ENCODE measurements around the gene PHC3.

The PHC3 gene

DNA sequence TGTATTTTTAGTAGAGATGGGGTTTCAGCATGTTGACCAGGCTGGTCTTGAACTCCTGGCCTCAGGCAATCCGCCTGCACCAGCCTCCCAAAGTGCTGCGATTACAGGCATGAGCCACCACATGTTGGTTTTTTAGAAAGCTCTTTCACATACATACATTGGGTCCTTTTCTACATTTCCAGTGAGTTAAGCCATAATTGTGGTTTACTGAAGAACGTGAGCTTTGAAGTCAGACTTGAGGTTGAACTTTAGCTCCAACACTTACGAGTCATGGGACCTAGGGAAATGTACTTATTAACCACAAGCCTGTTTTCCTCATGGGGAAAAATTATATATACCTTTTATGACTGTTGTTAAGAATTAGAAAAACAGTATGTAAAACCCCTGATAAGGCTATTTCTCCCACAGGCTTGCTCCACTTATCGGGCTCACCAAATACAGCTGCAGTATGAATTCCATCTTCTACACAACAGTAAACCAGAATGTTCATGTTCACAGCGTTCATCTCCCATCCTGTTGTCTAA lies 104.8 kb downstream of the PHC3 start:
- peak; percentile 38 to 52 for DNase-seq (ENCODE audit: low read depth in 2 of 2)

DNA sequence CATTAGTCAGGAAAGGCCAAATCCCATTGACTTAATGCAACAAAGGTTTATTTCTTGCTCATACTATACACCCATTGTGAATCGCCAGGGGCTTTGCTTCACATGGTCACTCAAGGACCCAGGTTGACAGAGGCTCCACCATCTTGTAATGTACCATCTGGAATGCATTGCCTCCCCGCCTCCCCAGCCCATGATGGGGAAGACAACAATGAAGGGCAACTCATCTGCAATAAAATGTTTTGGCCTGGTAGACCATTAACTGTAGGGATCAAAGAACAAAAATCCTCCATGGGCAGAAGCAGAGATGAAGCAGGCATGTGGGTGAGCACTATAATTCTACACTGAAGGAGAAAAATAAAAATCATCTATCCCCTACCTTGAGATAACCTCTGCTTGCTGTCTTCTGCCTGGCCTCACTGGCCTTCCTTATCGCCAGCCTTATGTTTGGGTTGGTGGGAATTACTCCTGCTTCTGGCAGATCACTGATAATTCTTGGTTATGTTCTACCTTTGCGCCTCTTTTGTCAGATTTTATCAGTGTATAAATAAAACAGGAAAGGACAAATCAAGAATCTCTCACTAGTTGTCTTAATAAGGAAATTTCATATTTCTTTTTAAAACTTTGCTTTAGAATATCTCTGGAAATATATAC lies 106.0 kb downstream of the PHC3 start:
- no peak overlapping the region for H3K4me3 ChIP-seq (replicated peaks in 1 of 2; ENCODE audit: low read depth in 2 of 2, low read length in 2 of 2)

More for the DNA sequence above, 104.8 kb downstream of the PHC3 start:
- H3K4me3 ChIP-seq (replicated peaks in 1 of 2; ENCODE audit: low read depth in 2 of 2, low read length in 2 of 2), result no peak overlapping the region
- TF ChIP-seq, protein P1, sequence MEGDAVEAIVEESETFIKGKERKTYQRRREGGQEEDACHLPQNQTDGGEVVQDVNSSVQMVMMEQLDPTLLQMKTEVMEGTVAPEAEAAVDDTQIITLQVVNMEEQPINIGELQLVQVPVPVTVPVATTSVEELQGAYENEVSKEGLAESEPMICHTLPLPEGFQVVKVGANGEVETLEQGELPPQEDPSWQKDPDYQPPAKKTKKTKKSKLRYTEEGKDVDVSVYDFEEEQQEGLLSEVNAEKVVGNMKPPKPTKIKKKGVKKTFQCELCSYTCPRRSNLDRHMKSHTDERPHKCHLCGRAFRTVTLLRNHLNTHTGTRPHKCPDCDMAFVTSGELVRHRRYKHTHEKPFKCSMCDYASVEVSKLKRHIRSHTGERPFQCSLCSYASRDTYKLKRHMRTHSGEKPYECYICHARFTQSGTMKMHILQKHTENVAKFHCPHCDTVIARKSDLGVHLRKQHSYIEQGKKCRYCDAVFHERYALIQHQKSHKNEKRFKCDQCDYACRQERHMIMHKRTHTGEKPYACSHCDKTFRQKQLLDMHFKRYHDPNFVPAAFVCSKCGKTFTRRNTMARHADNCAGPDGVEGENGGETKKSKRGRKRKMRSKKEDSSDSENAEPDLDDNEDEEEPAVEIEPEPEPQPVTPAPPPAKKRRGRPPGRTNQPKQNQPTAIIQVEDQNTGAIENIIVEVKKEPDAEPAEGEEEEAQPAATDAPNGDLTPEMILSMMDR (IDR thresholded peaks at IDR 0.05; ENCODE audit: low read depth, low read length), result no peak

DNA sequence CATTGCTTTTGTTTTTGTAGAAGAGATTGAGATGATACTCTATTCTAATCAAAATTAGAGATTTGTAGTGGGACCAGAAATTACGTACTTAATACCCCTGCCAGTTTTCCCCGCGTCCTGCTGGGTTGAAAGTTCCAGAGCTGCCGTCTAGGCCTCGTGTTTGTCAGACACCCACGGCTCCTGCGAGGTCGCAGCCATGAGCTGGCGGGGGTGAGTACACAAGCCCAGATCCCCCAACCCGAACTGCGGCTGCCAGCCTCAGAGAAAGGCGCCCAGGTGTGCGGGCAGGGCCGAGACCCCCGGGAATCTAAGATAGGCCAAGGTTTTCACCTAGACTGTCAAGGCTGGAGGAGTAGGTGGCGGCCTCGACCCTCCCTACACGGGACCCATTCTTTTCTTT lies 117.4 kb downstream of the PHC3 start:
- DNase-seq (ENCODE audit: low read depth in 2 of 2), result no peak
- TF ChIP-seq, protein P1 (IDR thresholded peaks at IDR 0.05; ENCODE audit: low read depth, low read length), result no peak
- no peak overlapping the region for H3K4me3 ChIP-seq (replicated peaks in 1 of 2; ENCODE audit: low read depth in 2 of 2, low read length in 2 of 2)

More for the DNA sequence above, 106.0 kb downstream of the PHC3 start:
- no peak for DNase-seq (ENCODE audit: low read depth in 2 of 2)
- TF ChIP-seq, protein P1 (IDR thresholded peaks at IDR 0.05; ENCODE audit: low read depth, low read length), result no peak

DNA sequence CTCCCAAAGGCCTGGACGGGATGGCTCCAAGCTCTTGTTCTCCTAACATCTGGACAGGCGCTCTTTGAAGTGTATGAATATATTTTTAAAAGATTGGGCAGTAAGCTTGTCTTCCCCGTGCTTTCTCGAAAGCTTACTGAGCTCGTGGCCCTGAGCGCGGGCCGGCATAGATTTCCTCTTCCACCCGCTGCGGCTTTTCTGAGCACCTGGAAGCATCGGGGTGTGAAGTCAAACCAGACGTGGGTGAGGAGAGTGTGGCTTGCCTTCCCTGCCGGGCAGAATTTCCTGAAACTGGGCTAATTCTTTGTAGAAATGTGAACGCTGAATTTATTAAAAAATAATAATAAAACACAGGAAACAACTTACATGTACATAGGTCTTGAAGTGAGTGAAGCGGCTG lies 117.8 kb downstream of the PHC3 start:
- no peak for DNase-seq (ENCODE audit: low read depth in 2 of 2)
- TF ChIP-seq, protein P1 (IDR thresholded peaks at IDR 0.05; ENCODE audit: low read depth, low read length), result no peak
- no peak overlapping the region for H3K4me3 ChIP-seq (replicated peaks in 1 of 2; ENCODE audit: low read depth in 2 of 2, low read length in 2 of 2)

DNA sequence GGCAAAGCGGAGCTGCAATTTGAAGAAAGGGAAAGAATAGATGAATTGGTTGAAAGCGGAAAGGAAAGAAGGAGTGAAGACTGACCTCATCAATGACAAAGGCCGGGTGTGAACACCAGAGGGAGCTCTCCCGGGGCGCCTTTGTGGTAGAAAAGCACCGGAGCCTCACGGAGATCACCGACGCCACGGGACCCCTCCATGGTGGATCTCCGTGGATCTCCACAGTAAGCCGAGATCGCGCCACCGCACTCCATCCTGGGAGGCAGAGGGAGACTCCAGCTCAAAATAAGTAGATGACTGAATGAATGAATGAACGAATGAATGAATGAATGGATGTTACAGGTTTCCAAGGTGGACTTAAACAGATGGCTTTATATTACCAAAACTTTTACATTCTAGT lies 118.8 kb downstream of the PHC3 start:
- TF ChIP-seq, protein P1 (IDR thresholded peaks at IDR 0.05; ENCODE audit: low read depth, low read length), result no peak
- H3K4me3 ChIP-seq (replicated peaks in 1 of 2; ENCODE audit: low read depth in 2 of 2, low read length in 2 of 2), result no peak overlapping the region
- no peak for DNase-seq (ENCODE audit: low read depth in 2 of 2)

DNA sequence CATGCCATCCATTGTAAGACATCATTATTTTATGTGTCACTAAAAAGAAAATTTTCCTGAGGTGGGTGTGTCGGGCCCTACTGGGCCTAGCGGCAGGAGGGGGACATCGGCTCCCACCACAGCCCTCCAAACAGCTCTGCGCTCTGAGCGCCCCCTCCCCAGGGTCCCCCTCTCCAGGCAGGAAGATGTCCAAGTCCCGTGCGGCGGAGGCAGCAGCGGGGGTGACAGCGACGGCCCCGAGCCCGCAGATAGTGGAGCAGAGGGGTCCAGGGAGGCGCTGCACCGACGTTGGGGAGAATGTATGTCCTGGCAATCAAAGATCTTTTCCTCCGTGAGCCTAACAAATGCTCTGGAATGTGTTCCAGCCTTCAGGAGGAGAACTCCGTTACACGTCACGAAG lies 119.5 kb downstream of the PHC3 start:
- no peak overlapping the region for H3K4me3 ChIP-seq (replicated peaks in 1 of 2; ENCODE audit: low read depth in 2 of 2, low read length in 2 of 2)
- TF ChIP-seq, protein P1 (IDR thresholded peaks at IDR 0.05; ENCODE audit: low read depth, low read length), result no peak
- no peak for DNase-seq (ENCODE audit: low read depth in 2 of 2)

DNA sequence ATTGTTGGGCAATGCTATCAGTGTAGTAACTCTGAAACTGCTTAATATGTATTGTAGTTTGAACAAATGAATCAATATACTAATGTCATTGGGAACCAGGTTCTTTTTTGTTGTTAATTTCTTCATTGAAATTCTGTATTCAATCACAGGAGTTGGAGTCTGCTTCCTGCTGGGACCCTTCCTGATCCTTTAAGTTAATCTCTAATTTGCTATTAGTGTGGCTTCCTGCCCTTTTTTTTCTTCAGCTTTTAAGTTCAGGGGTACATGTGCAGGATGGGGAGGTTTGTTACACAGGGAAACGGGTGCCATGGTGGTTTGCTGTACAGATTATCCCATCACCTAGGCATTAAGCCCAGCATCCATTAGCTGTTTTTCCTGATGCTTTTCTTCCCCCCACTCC lies 122.1 kb downstream of the PHC3 start:
- TF ChIP-seq, protein P1 (IDR thresholded peaks at IDR 0.05; ENCODE audit: low read depth, low read length), result no peak
- no peak overlapping the region for H3K4me3 ChIP-seq (replicated peaks in 1 of 2; ENCODE audit: low read depth in 2 of 2, low read length in 2 of 2)
- DNase-seq (ENCODE audit: low read depth in 2 of 2), result no peak

Data from cardiac fibroblast (primary cell).